Panc1 (cell line): ENCODE results near the gene LAMC3. TPM values are rescaled to one million over a fixed set of nuclear protein-coding genes. Genes with fewer than 3 reads are reported as not detected.

ENCODE experiments used
- ATAC-seq: fragments of 200-7000 bp; cut with Tn5 transposase; 2 replicates; pipeline ENCODE4 v1.9.1; 2020; ENCODE audit warnings: mild to moderate bottlenecking, moderate library complexity
- BruUV-seq: library from RNA; stranded (reverse); fragments of 400-500 nt; replicated peaks from 2 replicates; lab custom pipeline; 2021; lab: Mats Ljungman, UMichigan
- CTCF ChIA-PET: fragments of 300-600 bp; sonication (Branson Sonifier 250); formaldehyde crosslinking; loops from one replicate; lab custom pipeline; 2022; ENCODE audit warnings: antibody characterized with exemption; lab: Charles Lee
- POLR2A ChIA-PET: fragments of 300-600 bp; sonication (Branson Sonifier 250); formaldehyde crosslinking; loops from one replicate; lab custom pipeline; 2022; ENCODE audit warnings: antibody characterized with exemption; lab: Charles Lee
- DNase-seq: peaks from one replicate; pipeline ENCODE4 v3.0.0-alpha.2; 2010; ENCODE audit warnings: low read depth, low spot score
- H3K27ac ChIP-seq: 2 replicates; pipeline ENCODE4 v1.5.1; 2011; ENCODE audit warnings: mild to moderate bottlenecking, low read length, inconsistent platforms
- H3K27me3 ChIP-seq: fragments of 200-500 bp; sonication (Bioruptor generic); 2 replicates; pipeline ENCODE4 v1.6.0; 2014; ENCODE audit warnings: low read length, inconsistent platforms; ENCODE audit not compliant: control insufficient read depth, insufficient read depth
- H3K36me3 ChIP-seq: fragments of 200-500 bp; sonication (Bioruptor generic); 2 replicates; pipeline ENCODE4 v1.5.1; 2014; ENCODE audit warnings: inconsistent platforms, mild to moderate bottlenecking, low read length, moderate library complexity; ENCODE audit not compliant: control insufficient read depth, insufficient read depth
- H3K4me1 ChIP-seq: 2 replicates; pipeline ENCODE4 v1.5.1; 2011; ENCODE audit warnings: inconsistent platforms, mild to moderate bottlenecking, low read length, moderate library complexity; ENCODE audit not compliant: control insufficient read depth, insufficient read depth
- H3K4me3 ChIP-seq, 2 experiments: 2 replicates each; pipeline ENCODE4 v1.5.1; 2011 to 2012; ENCODE audit warnings: low read depth in 2 of 2, low read length in 2 of 2, mild to moderate bottlenecking in 2 of 2, inconsistent platforms in 1 of 2, moderate library complexity in 1 of 2
- H3K9me3 ChIP-seq: fragments of 200-500 bp; sonication (Bioruptor generic); 2 replicates; pipeline ENCODE4 v1.5.1; 2014; ENCODE audit warnings: low read depth, mild to moderate bottlenecking, inconsistent platforms, low read length, moderate library complexity; ENCODE audit not compliant: control insufficient read depth, insufficient read depth
- POLR2AphosphoS5 ChIP-seq: IDR thresholded peaks from 2 replicates; pipeline ENCODE4 v1.6.1; 2012; ENCODE audit warnings: mild to moderate bottlenecking, low read depth, low read length, moderate library complexity
- SIN3A ChIP-seq: IDR thresholded peaks from 2 replicates; pipeline ENCODE4 v1.6.1; 2012; ENCODE audit warnings: low read depth, mild to moderate bottlenecking, low read length, moderate library complexity, borderline replicate concordance; ENCODE audit not compliant: insufficient read depth
- TCF7L2 ChIP-seq: IDR thresholded peaks from 2 replicates; pipeline ENCODE4 v1.6.1; 2011; ENCODE audit warnings: mild to moderate bottlenecking, low read depth, low read length, inconsistent platforms
- in situ Hi-C: cut with HindIII; loops from 2 replicates; pipeline ENCODE4 v1.10.0; 2016; ENCODE audit warnings: low sequenced_read_pairs, low pct_unique_long_range_greater_than_20kb
- intact Hi-C: fragments of 100-400 bp; cut with micrococcal nuclease; formaldehyde crosslinking; loops from one replicate; pipeline ENCODE4 v1.10.0; 2022; ENCODE audit not compliant: unreplicated experiment
- total RNA-seq: library from RNA; stranded (reverse); gene quantifications from one replicate; pipeline ENCODE4 v1.2.1, GENCODE V29; 2021; ENCODE audit not compliant: unreplicated experiment
- TF ChIP-seq, protein P1 (sequence below), 2 experiments: IDR thresholded peaks; 2 replicates each; pipeline ENCODE4 v1.6.1; 2011 to 2012; ENCODE audit warnings: low read depth in 2 of 2, control low read depth in 1 of 2, low read length in 1 of 2, mild to moderate bottlenecking in 1 of 2, moderate library complexity in 1 of 2; ENCODE audit not compliant: insufficient read depth in 1 of 2
- TF ChIP-seq, protein P2 (sequence below): fragments of 450-650 bp; IDR thresholded peaks from 2 replicates; pipeline ENCODE4 v1.5.1; 2017; ENCODE audit warnings: mild to moderate bottlenecking

LAMC3 gene
- total RNA-seq, 1 experiment from 2014 or later: 16.4 TPM

DNA sequence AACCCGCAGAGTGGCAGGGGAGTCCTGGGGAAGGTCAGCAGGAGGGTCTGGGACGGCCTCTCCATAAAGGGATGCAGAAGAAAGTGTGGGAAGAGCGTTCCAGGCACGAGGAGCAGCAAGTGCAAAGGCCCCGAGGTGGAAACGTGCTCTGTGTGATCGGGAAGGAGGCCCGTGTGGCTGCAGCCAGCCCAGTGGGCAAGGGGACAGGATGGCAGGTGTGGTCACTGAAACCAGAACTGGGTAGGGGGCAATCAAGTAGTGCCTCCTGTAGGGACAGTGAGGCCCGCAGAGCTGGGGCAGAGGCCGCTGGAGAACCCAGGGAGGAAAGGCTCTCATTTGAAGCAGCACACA lies 16.3 kb upstream of the LAMC3 start:
- no peak for DNase-seq
- H3K36me3 ChIP-seq: no peaks in the 10 kb centered on the region
- no TSS peak for BruUV-seq
- no peak for ATAC-seq
- H3K4me3 ChIP-seq: no peak overlapping the region
- CTCF ChIA-PET: interaction anchor here (0.5 kb wide), 1 partner anchor 121 kb away, joined by 6 read pairs; no protein-coding TSS in a partner anchor
- no peaks in the 10 kb centered on the region for H3K4me1 ChIP-seq
- intact Hi-C loops: no loop called here
- in situ Hi-C loops: no loop called here
- H3K27me3 ChIP-seq: no peaks in the 10 kb centered on the region
- TF ChIP-seq POLR2AphosphoS5: no peak
- H3K9me3 ChIP-seq: no peaks in the 10 kb centered on the region
- no peak overlapping the region for H3K27ac ChIP-seq
- POLR2A ChIA-PET: no interaction called here

DNA sequence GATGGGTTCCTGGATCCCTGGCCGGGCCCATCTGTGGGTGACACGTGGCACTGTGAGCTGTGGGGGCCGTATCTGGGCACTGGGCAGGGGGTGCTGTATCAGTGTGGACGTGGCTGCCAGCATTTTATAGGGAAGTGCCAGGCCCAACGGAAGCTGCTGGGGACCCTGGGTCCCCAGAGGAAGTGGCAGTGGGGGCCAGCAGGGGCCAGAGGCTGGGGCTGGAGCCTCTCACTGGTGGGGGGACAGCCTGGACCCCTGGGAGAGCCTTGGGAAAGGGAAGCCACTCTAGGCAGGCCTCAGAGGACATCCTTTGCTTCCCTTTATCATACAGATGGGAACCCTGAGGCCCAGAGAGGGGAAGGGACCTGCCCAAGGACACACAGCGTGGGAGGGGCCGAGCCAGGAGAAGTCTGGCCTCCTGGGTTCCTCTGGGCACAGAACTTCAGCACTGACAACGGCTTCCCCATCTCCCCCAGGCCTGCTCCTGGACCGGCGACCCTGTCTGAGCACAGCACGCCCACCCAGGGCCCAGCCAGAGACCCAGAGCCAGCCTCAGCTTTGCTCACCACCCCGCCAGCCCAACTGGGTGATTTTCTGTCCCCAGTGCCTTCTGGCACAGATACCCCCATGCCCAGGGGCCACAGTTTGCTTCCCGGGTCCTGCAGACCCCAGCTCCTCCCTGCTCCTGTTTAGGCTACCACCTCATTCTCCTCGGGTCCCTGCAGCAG lies 15.5 kb upstream of the LAMC3 start:
- no peak overlapping the region for H3K27ac ChIP-seq
- BruUV-seq: no TSS peak
- H3K4me1 ChIP-seq: peaks cover 2% of the 10 kb centered on the region; the same call in 1 of the 2 replicates
- ATAC-seq: no peak
- no peaks in the 10 kb centered on the region for H3K9me3 ChIP-seq
- H3K27me3 ChIP-seq: no peaks in the 10 kb centered on the region
- TF ChIP-seq, protein P1, sequence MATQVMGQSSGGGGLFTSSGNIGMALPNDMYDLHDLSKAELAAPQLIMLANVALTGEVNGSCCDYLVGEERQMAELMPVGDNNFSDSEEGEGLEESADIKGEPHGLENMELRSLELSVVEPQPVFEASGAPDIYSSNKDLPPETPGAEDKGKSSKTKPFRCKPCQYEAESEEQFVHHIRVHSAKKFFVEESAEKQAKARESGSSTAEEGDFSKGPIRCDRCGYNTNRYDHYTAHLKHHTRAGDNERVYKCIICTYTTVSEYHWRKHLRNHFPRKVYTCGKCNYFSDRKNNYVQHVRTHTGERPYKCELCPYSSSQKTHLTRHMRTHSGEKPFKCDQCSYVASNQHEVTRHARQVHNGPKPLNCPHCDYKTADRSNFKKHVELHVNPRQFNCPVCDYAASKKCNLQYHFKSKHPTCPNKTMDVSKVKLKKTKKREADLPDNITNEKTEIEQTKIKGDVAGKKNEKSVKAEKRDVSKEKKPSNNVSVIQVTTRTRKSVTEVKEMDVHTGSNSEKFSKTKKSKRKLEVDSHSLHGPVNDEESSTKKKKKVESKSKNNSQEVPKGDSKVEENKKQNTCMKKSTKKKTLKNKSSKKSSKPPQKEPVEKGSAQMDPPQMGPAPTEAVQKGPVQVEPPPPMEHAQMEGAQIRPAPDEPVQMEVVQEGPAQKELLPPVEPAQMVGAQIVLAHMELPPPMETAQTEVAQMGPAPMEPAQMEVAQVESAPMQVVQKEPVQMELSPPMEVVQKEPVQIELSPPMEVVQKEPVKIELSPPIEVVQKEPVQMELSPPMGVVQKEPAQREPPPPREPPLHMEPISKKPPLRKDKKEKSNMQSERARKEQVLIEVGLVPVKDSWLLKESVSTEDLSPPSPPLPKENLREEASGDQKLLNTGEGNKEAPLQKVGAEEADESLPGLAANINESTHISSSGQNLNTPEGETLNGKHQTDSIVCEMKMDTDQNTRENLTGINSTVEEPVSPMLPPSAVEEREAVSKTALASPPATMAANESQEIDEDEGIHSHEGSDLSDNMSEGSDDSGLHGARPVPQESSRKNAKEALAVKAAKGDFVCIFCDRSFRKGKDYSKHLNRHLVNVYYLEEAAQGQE (IDR thresholded peaks at IDR 0.05; ENCODE audit: insufficient read depth in 1 of 2, low read depth in 2 of 2, low read length in 1 of 2): no peak
- no peak for TF ChIP-seq POLR2AphosphoS5
- TF ChIP-seq, protein P2, sequence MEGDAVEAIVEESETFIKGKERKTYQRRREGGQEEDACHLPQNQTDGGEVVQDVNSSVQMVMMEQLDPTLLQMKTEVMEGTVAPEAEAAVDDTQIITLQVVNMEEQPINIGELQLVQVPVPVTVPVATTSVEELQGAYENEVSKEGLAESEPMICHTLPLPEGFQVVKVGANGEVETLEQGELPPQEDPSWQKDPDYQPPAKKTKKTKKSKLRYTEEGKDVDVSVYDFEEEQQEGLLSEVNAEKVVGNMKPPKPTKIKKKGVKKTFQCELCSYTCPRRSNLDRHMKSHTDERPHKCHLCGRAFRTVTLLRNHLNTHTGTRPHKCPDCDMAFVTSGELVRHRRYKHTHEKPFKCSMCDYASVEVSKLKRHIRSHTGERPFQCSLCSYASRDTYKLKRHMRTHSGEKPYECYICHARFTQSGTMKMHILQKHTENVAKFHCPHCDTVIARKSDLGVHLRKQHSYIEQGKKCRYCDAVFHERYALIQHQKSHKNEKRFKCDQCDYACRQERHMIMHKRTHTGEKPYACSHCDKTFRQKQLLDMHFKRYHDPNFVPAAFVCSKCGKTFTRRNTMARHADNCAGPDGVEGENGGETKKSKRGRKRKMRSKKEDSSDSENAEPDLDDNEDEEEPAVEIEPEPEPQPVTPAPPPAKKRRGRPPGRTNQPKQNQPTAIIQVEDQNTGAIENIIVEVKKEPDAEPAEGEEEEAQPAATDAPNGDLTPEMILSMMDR: no peak
- TF ChIP-seq SIN3A: no peak
- TF ChIP-seq TCF7L2: no peak
- intact Hi-C loops: no loop called here
- no peak overlapping the region for H3K4me3 ChIP-seq
- no peak for DNase-seq
- POLR2A ChIA-PET: no interaction called here
- no peaks in the 10 kb centered on the region for H3K36me3 ChIP-seq
- in situ Hi-C loops: no loop called here
- CTCF ChIA-PET: no interaction called here
